IPS-11a (cell line): ENCODE results near the gene PERM1.

Experiments
- H3K4me3 ChIP-seq: one replicate; pipeline ENCODE4 v1.5.1; 2013; ENCODE audit warnings: low read depth, low read length, control low read depth

The PERM1 gene

DNA sequence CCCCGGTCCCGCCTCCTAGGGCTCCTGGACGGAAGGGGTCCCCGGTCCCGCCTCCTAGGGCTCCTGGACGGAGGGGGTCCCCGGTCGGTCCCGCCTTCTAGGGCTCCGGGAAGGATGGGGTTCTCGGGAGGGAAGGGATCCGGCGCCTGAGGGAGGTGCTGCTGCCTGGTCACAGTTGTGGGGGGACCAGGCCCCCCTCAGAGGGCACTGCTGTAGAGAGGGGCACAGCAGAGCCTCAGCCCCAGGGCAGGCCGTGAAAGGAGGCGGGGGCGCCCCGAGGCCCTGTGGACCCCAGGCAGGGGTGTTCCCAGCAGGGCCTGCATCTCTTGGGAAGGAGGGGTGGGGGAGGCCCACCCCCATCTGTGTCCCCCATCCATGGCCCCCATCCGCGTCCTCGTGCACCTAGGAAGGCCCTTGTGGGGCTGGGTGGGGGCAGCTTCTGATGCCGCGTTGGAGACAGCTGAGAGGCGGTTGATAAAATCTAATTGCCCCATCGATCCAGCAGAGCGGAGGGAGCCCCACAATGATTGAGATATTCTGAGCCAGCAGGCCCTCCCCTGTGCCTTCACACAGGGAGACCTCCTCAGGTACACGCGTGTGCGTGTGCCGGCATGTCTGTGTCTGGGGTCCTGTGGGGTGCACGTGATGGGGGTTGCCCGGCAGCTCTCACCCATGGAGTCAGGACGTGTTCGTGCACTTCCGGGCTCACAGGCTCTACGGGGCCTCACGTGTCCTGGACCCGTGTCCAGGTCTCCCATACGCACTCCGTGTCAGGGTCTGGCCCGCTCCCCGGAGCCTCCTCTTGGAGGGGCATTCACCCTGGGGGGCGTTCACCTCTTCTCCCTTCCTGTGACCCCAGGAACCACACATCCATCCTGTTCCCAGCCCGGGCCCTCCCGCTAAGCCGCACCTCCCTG, 45.3 kb downstream of the PERM1 start:
- H3K4me3 ChIP-seq, result no peak overlapping the region

DNA sequence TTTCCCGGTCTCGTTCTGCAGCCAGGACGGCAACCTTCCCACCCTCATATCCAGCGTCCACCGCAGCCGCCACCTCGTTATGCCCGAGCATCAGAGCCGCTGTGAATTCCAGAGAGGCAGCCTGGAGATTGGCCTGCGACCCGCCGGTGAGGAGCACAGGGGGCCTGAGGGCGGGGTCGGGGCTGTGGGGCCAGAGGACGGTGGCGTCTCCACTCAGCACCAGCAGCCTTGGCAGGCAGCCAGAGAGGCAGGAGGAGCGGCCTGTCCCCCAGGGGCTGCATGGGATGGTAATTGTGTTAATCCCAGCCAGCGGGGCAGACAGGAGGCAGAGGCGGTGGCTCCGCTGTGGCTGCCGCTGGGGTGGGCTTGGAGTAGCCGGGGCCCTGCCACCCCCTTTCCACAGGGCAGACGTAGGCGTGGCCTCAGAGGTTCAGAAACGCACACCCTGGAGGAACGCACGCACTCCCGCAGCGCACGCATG, 46.1 kb downstream of the PERM1 start:
- H3K4me3 ChIP-seq, result no peak overlapping the region

DNA sequence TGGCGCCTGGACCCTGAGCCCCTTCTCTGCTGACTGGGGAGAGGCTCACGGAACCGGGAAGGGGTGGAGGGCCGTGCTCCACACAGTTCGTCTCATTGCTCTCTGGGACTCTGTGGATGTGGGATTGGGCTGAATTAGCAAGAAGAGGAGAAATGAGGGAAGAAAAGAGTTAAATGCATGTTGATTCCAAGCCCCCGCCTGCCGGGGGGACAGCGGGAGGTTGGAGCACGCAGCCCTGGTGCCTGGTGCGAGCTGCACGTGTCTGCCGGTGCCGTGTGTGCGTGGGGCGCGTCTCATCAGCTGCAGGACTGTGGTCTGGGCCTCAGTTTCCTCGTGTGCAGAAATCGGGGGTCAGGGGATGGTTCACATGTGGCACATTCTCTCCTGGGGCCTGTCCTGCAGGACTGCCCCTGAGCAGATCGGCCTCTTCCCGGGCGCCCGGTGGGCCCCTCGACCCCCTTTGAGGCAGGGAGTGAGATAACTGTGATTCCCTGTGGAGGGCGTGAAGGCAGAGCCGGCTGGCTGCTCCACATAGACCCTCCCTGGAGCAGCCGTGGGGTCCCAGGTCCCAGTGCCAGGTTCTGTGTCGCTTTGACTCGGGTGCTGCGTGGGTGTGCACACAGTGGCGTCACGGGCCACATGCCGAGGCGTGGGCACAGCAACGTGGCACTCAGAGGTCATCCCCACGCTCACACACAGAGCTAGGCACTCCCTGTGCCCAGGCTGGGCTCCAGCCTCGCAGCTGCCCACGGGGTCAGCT, 46.7 kb downstream of the PERM1 start:
- H3K4me3 ChIP-seq, result no peak overlapping the region

DNA sequence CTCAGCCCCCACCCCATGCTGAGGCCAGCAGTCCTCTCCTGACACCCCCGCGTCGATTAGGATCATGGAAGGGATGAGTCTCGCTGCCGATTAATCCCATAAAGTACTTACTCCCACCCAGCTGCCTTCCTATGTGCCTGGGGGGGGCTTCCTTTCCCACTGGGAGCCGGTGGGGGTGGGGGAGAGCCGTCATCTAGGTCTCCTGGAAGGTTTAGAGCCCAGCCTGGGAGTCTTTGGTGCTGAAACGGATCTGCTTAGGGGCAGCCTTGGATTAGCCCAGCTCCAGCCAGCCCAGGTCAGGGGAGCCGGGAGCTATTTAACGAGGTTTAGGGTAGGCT, 48.3 kb downstream of the PERM1 start:
- no peak overlapping the region for H3K4me3 ChIP-seq

DNA sequence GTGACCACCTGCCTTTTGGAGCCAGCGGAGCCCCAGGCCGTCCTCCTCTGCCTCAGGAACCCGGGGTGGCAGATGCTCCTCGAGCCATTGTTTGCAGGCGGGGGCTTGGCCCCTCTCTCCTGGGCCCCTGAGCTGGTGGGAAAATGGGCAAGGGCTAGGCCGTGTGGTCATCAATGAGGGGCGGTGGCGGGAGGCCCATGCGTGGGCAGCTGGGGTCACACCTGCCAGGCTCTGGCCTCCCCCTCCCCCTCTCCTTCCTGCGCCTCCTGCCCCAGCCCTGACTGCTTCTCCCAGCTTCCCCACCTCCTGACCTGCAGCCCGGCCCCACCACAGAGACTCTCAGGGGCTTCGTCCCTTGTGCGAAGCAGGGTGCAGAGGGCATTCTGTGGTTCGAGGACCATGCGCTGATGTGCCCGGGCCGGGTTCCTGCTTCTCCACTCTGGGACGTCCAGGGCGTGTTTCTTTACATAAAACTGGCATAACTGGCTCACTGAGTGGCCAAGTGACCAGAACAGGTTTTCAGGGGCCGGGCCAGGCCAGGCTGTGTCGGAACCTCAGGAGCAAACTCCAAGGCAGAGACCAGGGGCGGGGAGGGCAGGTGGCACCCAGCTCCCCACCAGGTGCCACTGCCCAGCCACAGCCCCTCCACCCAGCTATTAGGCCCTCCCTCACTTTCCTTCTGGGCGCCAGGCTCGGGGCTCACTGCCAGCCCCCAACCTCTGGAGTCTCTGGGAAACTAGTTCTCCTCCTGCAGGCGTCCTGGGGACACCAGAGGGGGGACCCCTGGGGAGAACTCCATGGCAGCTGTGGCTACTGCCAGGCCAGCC, 48.9 kb downstream of the PERM1 start:
- no peak overlapping the region for H3K4me3 ChIP-seq

DNA sequence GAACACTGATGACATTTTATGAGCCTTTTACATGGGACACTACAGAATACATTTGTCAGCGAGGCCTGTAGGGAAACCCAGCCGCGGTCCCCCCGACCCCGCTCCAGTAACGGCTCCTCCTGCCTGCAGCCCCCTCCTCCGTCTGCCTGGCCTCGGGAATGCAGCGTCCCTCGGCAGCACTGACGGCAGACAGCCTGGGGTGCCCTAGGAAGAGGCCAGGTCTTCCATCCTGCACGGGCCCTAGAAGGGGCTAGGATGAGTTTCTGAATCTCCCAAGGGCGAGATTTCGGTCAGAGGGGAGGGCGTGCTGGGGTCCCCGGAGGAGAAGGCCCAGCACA, 49.8 kb downstream of the PERM1 start:
- no peak overlapping the region for H3K4me3 ChIP-seq

DNA sequence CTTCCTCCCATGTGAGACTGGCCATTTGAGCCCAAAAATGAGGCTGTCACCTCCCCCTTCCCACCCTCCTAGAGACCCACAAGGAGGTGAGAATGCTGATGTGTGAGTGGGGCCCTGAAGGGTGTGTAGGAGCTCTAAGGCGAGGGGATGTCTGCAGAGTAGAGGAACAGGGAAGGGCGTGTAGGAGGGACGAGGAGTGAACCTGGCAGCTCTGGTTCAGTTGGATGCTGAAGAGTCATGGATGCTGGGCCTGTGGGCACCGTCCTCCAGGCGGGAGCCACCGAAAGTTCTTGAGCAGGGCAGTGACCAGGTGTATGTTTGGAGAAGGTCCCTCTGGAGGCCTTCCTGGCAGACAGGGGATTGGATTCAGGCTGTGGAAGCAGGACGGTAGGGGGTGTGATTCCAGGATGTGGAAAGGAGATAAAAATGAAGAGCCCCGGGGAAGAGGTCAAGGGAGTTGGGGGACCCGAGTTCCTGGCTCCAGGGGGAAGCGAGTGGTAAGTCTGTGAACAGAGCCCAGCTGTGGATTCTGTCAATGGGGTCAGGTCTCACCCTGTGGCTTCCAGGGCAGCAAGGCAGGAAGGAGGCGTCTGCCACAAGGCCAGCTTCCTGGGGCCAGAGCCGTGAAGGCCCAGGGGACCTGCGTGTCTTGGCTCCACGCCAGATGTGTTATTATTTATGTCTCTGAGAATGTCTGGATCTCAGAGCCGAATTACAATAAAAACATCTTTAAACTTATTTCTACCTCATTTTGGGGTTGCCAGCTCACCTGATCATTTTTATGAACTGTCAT, 50.3 kb downstream of the PERM1 start:
- no peak overlapping the region for H3K4me3 ChIP-seq

DNA sequence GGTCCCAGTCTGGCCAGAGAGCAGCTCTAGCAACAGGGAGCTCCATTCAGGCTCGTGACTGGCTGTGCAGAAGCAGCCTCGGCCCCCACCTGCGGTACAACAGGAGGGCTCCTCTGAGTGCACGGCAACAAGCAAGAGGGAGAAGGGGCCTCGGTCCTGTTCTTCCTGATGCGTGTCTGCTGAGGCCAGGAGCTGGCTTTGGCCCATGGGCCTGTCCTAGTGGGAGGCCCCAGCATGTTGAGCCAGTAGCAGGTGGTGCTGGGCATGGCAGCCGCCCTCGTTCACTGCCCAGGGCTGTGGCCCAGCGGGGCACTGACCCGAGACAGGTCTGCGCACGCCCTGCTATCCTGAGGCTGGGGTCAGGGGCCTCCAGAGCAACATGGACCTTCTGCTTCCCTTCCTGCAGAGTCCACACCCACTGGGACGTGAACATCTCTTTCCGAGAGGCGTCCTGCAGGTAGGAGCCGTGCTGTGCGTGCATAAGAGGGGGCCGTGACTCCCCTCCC, 51.2 kb downstream of the PERM1 start:
- H3K4me3 ChIP-seq, result no peak overlapping the region

DNA sequence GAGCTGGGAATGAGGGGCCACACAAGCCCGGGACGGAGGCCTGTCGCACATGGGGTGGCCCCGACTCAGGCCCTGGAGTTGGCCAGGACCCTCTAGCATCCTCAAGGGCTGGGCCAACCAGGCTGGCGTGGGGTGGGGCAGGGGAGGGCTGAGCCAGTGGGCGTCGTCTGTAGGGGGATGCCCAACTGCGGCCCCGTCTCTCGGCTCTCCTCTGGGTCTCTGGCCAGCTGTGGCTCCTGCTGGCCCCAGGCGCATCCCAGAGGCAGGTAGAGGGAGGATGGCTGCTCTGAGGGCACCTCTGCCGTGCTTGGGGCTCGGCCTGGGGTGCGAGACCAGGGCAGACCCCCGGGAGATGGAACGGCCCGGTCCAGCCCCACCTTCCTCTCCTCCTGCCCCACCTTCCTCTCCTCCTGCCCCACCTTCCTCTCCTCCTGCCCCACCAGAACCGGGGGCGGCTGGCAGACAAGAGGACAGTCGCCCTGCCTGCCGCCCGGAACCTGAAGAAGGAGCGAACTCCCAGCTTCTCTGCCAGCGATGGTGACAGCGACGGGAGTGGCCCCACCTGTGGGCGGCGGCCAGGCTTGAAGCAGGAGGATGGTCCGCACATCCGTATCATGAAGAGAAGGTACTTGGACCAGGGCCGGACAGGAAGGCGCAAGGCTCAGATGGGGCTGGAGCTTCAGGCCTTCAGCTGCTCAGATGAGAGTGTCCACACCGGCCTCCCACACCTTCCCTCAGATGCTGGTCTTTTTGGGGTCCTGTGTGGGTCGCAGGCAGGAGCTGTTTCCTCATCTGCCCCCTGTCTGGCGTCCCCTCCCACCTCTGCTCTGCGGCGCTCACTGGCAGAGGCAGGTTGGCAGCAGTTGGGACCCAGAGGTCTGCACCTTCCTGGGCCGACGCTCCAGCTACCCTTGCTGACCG, 51.9 kb downstream of the PERM1 start:
- no peak overlapping the region for H3K4me3 ChIP-seq

DNA sequence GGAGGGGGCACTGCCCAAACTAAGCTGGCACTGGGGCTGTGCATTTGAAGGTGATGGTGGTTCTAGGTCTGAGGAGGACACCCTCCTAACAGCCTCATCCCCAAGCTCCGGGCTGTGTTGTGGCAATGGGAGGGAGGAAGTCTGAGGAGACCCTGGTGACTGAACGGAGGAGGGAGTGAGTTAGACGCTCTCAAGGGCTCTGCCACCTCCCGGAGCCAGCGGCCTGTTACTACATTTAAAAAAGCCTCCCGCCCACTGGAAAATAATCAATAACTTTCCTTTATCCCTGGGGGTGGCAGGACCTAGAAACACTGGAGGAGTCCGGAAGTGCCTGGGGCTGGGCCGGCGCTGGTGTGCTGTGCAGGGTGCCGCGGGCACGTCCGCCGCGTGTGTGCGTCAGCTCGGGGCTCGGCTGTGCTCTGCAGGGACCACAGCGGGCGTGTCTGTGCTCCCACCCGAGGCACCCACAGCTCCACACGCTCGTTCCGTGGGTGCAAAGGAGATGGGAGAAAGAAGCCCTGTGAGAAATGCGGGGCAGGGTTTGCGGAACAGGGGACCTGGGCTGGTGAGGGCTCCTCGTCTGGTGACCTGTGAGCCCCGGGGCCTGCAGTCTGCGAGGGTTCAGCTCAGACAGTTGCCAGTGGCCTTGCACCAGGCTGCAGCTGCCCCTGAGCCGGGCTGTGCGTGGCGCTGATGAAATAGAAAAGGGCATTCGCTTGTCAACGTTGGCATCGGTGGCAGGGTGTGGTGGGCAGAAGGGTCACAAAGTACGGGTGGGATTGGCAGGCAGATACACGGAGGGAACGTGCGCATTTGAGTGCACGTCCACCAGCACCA, 52.9 kb downstream of the PERM1 start:
- no peak overlapping the region for H3K4me3 ChIP-seq

DNA sequence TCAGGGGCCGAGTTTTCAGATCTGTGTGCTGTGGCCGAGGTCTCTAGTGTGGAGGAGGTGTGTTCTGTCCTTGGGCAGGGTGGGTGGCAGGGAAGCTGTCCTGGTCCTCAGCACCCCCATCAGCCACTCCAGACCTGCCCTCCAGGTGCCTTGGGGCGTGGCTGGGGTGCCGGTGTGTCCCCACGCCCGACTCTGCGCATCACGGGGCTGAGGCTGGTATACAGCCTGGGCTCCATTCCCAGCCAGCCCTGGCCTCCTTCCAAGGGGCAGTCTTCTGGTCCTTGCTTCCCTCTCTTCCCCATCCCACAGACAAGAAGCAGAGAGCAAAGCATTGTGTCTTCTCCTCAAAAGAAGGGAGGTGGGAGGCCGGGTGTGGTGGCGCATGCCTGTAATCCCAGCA, 54.1 kb downstream of the PERM1 start:
- H3K4me3 ChIP-seq, result no peak overlapping the region

DNA sequence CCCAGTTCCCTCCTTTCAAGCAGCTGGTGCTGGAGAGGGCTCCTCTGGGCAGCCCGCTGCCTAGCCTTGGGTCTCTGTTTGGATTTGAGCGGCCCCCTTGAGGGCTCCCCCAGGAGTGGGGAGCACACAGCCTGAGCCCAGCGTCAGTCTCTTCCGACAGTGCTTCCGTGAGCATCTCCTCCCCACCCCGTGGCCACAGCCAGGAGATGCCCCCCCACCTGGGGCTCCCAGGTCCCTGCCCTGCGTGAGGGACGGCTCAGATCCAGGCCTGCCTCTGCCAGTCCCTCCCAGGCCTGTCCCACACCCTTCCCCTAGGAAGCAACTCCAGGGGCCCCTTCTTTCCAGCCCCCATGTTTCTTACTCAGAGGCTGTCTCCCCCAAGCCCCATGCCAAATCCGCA, 54.7 kb downstream of the PERM1 start:
- H3K4me3 ChIP-seq, result no peak overlapping the region

DNA sequence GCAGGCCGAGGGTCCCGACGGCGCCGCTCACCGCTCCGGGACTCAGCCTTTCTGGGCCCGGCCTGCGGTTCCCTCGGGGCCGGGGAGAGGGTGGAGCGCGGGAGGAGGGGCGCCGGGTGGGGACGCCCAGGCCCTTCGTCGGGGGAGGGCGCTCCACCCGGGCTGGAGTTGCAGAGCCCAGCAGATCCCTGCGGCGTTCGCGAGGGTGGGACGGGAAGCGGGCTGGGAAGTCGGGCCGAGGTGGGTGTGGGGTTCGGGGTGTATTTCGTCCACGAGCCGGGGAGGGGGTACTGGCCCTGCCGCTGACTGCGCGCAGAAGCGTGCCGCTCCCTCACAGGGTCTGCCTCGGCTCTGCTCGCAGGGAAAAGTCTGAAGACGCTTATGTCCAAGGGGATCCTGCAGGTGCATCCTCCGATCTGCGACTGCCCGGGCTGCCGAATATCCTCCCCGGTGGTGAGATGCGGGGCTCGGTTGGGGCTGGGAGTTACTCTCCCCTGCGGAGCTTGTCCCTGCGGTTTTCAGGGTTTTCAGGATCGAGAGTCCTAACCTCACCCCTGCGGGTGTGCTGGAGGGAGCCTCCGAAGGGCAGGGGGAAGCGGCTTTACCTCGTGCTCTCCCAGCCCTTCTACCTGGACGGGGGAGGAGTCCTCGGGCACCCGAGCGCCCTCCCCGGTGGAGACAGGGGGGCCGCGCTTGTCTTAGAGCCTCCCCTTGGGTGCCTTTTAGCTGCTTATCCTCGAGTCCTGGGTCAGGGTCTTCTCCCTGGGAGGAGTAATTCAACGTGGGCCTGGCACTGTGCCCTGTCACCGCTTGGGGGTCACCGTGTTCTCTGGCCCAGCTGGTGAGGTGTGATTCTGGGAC, 56.1 kb downstream of the PERM1 start:
- peak overlapping the region; percentile 13 for H3K4me3 ChIP-seq
